ENCODE measurements around the gene TRIM24.
"Not testable (repeated sequence)": the region's sequence is repeated elsewhere in the genome, so short reads cannot be mapped to it uniquely, and the experiment has no call there.

The TRIM24 gene

DNA sequence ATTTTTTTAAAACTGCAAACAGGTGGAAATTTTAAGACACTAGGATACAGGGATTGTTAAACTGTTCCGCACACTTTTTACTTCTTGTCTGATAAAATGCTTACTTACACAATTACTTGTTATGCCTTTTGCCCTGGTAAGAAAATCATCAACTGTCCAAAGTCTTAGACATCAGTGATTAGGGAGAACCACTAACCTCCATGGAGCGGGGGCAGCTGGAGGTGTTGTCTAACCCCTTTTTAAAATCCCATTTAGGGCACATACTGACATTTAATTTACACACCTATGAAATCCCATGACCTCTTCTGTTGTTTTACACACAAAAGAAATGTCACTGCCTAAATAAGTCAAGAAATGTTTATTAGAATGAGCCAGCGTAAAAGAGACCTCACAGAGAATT, 65.7 kb downstream of the TRIM24 start:
- no peak for DNase-seq (ENCODE audit: low read depth in 1 of 2, low spot score in 1 of 2)

DNA sequence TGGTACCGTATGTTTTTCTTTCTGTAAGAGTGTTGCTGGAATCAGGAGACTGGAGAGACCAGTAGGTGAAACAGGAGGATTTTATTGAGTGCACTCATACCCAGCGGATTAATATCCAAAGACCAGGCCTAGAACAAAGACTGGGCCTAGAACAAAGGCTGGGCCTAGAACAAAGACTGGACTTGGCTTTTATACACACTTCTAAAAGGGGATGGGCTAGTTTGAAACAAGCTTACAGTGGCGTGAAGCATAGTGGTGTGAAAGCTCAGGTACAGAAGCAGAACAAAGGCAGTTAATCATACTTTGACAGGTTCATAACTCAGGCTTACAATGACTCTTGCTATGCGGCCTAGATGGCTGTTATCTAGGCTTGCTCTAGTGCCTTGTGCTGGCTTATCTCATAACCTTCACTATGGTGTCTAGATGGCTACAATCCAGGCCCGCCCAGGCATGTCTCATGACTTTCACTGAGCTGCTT, 67.7 kb downstream of the TRIM24 start:
- DNase-seq (ENCODE audit: low read depth in 1 of 2, low spot score in 1 of 2): no peak

DNA sequence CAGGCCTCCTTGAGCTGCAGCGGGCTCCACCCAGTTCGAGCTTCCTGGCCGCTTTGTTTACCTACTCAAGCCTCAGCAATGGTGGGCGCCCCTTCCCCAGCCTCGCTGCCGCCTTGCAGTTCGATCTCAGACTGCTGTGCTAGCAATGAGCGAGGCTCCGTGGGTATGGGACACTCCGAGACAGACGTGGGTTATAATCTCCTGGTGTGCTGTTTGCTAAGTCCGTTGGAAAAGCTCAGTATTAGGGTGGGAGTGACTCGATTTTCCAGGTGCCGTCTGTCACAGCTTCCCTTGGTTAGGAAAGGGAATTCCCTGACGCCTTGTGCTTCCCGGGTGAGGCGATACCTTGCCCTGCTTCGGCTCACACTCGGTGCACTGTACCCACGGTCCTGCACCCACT, 76.8 kb downstream of the TRIM24 start:
- DNase-seq (ENCODE audit: low read depth in 1 of 2, low spot score in 1 of 2): not testable (repeated sequence)

DNA sequence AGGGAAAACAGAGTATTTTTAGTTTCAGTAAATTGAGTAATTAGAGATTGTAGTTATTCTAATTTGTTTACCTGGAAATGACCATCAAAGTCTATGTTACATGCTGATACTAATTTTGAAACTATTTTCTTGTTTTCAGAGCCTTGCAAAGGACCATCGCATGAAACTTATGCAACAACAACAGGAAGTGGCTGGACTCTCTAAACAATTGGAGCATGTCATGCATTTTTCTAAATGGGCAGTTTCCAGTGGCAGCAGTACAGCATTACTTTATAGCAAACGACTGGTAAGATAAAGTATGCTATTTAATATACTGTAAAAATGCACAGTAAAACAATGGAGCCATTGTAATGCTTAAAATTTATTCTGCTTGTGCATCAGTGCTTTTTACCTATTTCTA, 78.5 kb downstream of the TRIM24 start:
- no peak for DNase-seq (ENCODE audit: low read depth in 1 of 2, low spot score in 1 of 2)

DNA sequence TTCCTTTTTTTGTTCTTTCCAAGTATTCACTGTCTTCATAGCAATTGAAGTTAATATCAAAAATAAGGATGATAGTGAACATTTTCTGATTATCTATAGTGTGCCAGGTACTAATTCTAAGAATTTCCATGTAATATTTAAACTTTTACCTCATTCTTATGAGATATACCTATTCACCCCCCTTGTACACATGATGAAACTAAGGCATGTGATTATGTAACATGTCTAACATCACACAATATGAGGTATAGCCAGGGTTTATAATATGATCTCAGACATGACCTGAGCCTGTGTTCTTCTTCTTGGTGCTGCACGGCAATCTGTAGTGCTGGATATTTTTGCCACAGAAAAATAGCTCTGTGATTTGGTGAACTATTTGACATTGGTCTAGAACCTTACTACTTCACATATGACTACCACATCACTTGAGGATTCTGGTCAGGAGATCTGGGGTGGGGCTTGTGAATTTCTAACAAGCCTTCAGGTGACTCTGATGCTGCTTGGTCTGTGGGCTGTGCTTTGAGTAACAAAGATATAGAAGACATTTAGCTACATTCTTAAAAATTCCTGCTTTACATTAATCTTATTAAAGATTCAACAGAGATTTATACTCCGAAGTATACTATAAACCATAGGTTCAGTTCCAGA, 79.1 kb downstream of the TRIM24 start:
- DNase-seq (ENCODE audit: low read depth in 1 of 2, low spot score in 1 of 2): no peak

DNA sequence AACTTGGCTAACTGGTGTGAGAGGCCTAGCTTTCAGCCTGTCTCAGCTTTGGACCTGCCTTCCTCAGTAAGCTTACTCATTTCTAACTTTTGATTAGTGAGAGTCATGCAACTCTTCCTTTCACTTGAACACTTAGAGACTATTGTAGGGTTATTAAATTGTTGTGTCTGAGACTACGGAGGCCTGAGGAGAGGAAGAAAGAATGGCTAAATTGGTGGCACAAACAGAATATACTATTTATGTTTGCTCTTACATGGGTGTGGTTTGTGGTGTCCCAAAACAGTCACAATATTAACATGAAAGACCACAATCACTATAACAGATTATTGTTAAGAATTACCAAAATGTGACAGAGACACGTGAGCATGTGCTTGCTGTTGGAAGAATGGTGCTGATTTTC, 82.1 kb downstream of the TRIM24 start:
- no peak for DNase-seq (ENCODE audit: low read depth in 1 of 2, low spot score in 1 of 2)

DNA sequence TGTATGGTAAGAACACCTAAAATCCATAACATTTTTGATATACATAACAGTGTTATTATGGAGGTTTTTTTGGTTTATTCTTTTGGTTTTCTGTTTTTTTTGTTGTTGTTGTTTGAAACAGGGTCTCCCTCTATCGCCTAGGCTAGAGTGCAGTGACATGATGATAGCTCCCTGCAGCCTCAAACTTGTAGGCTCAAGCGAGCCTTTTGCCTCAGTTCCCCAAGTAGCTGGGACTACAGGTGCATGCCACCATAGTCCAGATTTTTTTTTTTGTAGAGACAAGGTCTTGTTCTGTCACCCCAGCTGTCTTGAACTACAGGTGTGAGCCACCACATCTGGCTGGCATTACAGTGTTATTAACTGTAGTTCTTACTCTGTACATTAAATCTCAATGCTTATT, 83.7 kb downstream of the TRIM24 start:
- no peak for DNase-seq (ENCODE audit: low read depth in 1 of 2, low spot score in 1 of 2)

DNA sequence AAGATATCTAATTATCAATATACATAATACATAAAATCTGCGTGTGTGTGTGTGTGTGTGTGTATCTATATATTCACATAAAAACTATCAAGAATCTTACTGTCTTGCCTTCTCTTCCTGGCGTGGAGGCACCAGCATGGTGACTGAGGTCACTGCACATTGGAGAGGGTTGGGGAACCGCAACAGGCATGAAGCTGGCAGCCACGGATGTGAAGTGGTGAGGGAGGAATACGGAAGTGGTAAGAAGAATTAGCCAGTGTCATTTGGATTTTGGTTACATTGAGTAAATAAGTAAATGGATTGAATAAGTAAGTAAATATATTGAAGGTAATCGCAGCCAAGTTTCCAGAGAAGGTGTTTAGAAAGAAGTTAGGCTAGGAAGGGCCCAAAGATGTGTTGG, 85.1 kb downstream of the TRIM24 start:
- no peak for DNase-seq (ENCODE audit: low read depth in 1 of 2, low spot score in 1 of 2)

DNA sequence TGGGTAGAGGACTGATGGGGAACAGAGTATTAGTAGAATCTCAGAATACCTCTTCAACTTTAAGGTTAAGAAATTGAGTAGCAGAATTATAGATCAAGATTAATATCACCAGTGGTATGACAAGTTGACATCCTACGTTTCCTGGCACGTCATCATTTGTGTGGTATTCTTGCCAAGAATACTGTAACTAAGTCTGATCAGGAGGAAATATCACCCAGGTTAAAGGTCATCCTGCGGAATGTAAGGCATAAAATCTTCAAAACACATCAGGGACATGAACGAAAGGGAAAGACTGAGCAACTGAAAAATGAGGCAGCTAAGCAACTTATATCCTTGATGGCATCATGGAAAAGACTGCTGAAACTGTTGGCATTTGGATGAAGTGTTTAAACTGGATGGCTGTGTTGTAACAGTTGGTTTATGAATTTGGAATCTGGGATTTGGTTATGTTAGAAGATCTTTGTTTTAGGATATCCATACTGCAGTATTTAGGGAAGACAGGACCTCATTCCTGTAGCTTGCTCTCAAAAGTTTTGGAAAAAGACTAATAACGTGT, 86.1 kb downstream of the TRIM24 start:
- no peak for DNase-seq (ENCODE audit: low read depth in 1 of 2, low spot score in 1 of 2)

DNA sequence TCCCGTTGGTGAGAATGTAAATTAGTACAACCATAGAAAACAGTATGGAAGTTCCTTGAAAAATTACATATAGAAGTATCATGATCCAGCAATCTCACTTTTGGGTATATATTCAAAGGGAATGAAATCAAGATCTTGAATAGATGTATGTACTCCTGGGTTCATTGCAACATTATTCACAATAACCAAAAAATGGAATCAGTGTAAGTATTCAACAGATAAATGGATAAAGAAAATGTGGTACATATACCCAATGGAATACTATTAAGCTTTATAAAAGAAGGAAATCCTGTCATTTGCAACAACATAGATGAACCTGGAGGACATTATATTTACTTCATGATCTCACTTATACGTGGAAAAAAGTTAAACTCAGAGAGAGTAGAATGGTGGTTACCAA, 86.8 kb downstream of the TRIM24 start:
- DNase-seq (ENCODE audit: low read depth in 1 of 2, low spot score in 1 of 2): no peak

DNA sequence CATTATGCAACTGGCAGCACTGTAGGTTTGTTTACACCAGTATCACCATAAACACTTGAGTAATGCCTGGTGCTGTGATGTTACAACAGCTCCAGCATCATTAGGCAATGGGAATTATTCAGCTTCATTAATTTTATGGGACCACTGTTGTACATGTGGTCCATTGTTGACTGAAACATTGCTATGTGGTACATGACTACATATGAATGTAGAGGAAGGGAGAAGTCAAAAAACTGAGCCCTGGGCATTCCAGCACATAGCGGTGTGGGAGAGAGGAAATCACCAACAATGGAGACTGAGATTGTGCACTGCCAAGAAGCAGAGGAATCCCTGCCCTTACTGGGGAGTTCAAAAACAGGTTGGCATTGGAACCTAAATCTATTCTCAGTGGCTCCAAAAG, 89.0 kb downstream of the TRIM24 start:
- DNase-seq (ENCODE audit: low read depth in 1 of 2, low spot score in 1 of 2): no peak

DNA sequence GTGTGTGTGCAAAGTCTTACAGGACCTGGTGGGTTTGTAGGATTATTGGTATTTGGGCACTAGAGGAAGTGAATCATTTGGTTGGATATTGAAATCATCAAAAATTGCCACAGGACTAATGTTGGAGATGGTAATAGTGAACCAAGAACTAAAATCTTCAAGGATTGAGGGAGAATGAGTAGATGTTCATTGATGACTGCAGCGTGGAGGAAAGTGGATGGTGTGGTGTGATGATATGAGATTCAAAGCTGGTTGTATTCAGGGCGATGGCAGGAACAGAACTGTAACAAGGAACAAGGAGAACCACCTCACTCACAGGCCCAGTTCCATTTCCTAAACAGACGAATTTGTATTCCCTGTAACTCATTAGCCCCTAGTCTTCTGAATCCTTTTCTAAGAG, 90.3 kb downstream of the TRIM24 start:
- DNase-seq (ENCODE audit: low read depth in 1 of 2, low spot score in 1 of 2): no peak

DNA sequence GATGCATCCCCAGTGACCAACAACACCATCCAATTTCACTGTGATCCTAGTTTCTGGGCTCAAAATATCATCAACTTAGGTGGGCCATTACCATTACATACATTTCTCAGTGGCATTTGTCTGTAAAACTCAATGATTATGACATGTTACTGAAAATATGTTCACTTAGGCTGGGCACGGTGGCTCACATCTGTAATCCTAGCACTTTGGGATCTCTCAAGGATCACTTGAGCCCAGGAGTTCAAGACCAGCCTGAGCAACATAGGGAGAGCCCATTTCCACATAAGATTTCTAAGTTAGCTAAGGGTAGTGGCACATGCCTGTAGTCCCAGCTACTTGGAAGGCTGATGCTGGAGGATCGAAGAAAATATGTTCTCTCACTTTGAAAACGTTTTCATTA, 91.0 kb downstream of the TRIM24 start:
- DNase-seq (ENCODE audit: low read depth in 1 of 2, low spot score in 1 of 2): no peak

DNA sequence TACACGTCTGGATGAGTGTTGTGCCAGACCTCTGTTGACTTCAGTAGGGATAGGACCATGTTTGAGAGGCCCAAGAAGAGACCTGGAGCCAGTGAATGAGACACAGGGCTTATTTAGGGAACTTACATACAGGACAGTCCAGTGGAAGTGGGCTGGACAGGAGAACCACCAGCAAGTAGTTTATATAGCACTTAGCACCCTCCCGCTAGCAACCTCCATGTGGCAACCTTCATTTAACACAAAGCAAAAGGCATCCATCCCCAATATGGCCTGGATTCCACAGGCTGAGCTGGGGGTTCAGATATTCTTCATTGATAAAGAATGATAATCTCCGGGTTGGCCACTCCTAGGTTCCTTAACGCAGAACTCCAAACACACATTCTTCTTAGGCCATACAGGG, 93.7 kb downstream of the TRIM24 start:
- DNase-seq (ENCODE audit: low read depth in 1 of 2, low spot score in 1 of 2): no peak

DNA sequence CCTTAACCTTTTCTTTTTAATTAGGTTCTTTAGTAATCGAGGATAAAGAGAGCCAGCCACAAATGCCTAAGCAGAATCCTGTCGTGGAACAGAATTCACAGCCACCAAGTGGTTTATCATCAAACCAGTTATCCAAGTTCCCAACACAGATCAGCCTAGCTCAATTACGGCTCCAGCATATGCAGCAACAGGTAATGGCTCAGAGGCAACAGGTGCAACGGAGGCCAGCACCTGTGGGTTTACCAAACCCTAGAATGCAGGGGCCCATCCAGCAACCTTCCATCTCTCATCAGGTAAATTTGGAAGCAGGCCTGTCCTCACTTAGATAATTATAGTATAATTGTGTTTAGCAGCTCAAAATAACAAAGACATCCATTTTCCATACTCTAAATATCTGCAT, 94.6 kb downstream of the TRIM24 start:
- no peak for DNase-seq (ENCODE audit: low read depth in 1 of 2, low spot score in 1 of 2)

DNA sequence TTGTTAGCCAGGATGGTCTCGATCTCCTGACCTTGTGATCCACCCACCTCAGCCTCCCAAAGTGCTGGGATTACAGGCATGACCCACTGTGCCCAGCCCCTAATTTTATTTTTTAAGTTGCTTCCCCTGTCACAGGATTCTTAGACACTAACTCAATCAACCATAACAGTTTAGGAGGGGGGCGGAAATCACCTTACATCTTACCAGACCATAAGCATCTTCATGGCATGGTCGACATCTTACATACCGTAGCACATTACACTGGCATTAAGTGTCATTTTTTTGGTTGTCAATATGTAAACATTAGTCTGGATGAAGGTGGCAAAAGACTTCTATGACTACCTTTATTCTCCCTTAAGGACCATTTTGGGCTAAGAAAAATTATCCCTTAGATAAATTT, 95.6 kb downstream of the TRIM24 start:
- DNase-seq (ENCODE audit: low read depth in 1 of 2, low spot score in 1 of 2): no peak

DNA sequence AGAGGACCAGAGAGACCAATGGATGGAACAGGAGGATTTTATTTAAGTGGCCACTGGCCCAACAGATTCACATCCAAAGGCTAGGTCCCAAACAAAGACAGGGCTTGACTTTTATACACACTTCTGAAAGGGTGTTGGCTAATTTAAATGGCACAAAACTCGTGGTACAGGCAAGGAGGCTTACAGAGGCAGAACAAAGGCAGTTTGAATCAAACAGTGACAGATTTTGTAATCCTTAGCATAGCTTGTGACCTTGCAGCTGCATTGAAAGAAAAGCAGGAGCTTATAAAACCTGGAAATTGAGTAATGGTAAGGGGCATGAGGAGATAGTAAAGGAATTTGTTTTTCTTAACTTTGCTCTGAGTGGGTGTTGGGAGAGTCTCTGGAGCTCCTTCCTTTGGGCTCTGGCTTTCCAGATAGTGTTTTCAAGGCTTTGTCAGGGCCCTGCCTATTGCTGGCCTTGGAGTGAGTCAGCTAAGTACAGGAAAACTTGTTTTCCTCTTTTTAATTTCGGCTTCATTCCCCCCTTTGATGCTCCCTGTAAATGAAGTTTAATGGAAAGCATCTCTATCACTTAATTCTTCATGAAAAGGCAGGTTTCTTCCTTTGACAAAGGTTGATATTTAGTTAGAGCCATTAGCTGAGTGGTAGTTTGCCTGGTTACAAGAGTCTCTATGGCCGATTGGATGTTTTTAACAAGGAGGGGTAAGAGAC, 96.9 kb downstream of the TRIM24 start:
- DNase-seq (ENCODE audit: low read depth in 1 of 2, low spot score in 1 of 2): no peak

DNA sequence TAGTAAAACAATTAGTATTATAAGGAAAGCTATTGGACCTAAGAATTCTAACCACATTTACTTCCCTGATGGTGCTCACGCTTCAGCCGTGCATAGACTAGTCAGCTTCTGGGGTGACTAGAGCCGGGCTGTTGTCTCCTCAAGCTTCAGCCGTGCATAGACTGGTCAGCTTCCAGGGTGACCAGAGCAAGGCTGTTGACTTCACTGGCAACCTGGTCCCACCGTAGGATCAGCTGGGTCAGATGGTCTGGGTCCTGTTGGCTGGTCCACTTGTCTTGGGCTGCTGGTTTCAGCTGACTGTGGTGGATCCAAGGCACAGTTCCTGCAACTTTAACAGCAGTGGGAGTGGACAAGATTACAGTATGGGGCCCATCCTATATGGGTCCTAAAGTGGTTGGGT, 99.4 kb downstream of the TRIM24 start:
- no peak for DNase-seq (ENCODE audit: low read depth in 1 of 2, low spot score in 1 of 2)

DNA sequence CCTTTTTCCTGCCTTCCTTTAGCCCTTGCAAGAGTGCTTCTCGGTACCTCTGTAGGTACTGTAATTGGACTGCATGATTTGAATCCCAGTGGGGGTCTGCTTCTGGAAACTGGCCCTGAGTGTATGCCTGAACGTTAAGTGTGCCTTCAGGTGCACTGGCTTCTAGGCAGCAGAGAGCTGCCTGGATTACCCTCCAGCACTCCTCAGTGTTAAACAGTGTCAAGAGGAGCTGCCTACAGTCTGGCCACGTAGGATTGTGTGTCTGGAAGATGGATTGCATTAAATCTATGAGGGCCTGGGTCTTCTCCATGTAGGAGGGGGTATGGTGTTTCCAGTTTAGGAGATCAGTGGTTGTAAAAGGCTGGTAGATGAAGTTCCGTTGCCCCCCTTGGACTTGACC, 103.7 kb downstream of the TRIM24 start:
- no peak for DNase-seq (ENCODE audit: low read depth in 1 of 2, low spot score in 1 of 2)

DNA sequence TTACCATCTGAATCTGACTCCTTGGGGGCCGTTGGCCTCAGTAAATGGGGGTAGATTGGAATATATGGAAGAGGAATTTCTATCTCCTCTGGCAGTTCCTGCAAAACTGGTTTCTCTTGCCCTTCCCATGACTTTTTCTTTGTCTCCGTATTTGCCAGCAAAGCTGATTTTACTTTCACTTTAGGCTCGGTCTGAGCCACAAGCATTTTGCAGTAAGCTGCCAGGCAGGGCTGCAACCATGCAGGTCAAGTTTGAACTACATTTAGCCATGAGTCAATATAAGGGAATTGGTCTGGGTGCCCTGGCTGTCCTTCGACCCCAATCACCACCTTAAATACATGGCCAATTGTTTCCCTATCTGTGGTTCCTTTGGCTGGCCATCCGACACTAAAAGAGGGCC, 104.3 kb downstream of the TRIM24 start:
- no peak for DNase-seq (ENCODE audit: low read depth in 1 of 2, low spot score in 1 of 2)

DNA sequence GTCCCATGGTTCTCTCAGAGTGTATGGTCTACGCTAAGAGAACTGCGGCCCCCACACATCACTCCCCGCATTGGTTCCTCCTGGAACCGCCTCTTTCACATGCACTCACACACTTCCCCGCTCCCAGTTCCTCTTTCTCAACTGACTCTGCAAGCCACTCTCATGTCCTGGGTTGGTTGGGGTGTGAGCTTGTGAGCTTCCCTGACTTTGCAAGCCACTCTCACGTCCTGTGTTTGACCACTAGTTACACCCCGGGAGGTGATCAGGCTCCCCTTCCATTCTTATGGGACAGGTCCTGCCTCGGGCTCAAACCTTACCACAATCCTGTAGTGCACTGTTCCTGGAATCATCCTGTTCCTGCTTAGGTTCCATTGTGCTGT, 105.0 kb downstream of the TRIM24 start:
- no peak for DNase-seq (ENCODE audit: low read depth in 1 of 2, low spot score in 1 of 2)

DNA sequence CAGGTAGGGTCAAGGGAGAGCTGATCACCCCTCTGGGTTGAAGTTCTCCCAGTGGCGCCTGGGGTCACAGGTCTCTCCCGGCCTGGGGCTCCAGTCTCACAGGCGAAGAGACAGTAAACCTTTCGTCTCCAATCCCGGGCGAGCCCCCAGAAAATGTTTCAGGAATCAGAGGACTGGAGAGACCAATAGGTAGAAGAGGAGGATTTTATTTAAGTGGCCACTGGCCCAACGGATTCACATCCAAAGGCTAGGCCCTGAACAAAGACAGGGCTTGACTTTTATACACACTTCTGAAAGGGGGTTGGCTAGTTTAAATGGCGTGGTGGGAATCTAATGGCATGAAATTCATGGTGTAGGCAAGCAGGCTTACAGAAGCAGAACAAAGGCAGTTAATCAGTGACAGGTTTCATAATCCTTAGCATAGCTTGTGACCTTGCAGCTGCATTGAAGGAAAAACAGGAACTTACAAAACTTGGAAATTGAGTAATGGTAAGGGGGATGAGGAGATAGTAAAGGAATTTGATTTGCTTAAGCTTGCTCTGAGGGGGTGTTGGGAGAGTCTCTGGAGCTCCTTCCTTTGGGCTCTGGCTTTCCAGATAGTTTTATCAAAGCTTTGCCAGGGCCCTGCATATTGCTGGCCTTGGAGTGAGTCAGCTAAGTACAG, 105.5 kb downstream of the TRIM24 start:
- DNase-seq (ENCODE audit: low read depth in 1 of 2, low spot score in 1 of 2): no peak
